Neural crest cell (in vitro differentiated cells): Measurements from ENCODE around the gene PYGM. TPM values are rescaled to one million over a fixed set of nuclear protein-coding genes. Genes with fewer than 3 reads are reported as not detected.

Source experiments
- DNase-seq: peaks from one replicate; pipeline ENCODE4 v3.0.0; 2021; ENCODE audit warnings: low read depth, mixed read lengths, low spot score
- H3K27ac Mint-ChIP-seq: one replicate; pipeline ENCODE4 v1.8.0; 2021; ENCODE audit warnings: mild to moderate bottlenecking, mixed read lengths; ENCODE audit not compliant: unreplicated experiment
- H3K27me3 Mint-ChIP-seq: 2 replicates; pipeline ENCODE4 v1.8.0; 2021; ENCODE audit warnings: low read depth, mild to moderate bottlenecking, mixed read lengths
- H3K36me3 Mint-ChIP-seq: 2 replicates; pipeline ENCODE4 v1.8.0; 2021; ENCODE audit warnings: low read depth, mild to moderate bottlenecking, mixed read lengths
- H3K4me1 Mint-ChIP-seq: 2 replicates; pipeline ENCODE4 v1.8.0; 2021; ENCODE audit warnings: mixed read lengths
- H3K4me3 Mint-ChIP-seq: one replicate; pipeline ENCODE4 v1.8.0; 2021; ENCODE audit warnings: mild to moderate bottlenecking, mixed read lengths
- H3K9me3 Mint-ChIP-seq: 2 replicates; pipeline ENCODE4 v1.8.0; 2021; ENCODE audit warnings: mixed read lengths
- total RNA-seq: library from RNA; stranded (reverse); gene quantifications from 2 replicates; pipeline ENCODE4 v1.2.1, GENCODE V29; 2021
- TF ChIP-seq, protein P1 (sequence below): fragments of 200-600 bp; sonication (generic); conservative IDR thresholded peaks from 2 replicates; pipeline ENCODE4 v1.5.0; 2021; ENCODE audit warnings: antibody characterized with exemption, mild to moderate bottlenecking

The PYGM gene
- total RNA-seq, 1 donor from 2014 or later, result 1.2 TPM

- TF ChIP-seq, protein P1, sequence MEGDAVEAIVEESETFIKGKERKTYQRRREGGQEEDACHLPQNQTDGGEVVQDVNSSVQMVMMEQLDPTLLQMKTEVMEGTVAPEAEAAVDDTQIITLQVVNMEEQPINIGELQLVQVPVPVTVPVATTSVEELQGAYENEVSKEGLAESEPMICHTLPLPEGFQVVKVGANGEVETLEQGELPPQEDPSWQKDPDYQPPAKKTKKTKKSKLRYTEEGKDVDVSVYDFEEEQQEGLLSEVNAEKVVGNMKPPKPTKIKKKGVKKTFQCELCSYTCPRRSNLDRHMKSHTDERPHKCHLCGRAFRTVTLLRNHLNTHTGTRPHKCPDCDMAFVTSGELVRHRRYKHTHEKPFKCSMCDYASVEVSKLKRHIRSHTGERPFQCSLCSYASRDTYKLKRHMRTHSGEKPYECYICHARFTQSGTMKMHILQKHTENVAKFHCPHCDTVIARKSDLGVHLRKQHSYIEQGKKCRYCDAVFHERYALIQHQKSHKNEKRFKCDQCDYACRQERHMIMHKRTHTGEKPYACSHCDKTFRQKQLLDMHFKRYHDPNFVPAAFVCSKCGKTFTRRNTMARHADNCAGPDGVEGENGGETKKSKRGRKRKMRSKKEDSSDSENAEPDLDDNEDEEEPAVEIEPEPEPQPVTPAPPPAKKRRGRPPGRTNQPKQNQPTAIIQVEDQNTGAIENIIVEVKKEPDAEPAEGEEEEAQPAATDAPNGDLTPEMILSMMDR, result no peak
- Mint-ChIP-seq H3K9me3 (no peaks in the 10 kb centered on the region), H3K4me1 (peaks cover 32% of the 10 kb centered on the region), H3K36me3 (no peaks in the 10 kb centered on the region), H3K4me3 (peak overlapping the region; percentile 58), H3K27me3 (peaks cover 24% of the 10 kb centered on the region), H3K27ac (no peak overlapping the region)
- DNase-seq, result no peak
These were observed 32.8 kb downstream of the PYGM start for GRCh38 chr11:64726867-64727530.

DNA sequence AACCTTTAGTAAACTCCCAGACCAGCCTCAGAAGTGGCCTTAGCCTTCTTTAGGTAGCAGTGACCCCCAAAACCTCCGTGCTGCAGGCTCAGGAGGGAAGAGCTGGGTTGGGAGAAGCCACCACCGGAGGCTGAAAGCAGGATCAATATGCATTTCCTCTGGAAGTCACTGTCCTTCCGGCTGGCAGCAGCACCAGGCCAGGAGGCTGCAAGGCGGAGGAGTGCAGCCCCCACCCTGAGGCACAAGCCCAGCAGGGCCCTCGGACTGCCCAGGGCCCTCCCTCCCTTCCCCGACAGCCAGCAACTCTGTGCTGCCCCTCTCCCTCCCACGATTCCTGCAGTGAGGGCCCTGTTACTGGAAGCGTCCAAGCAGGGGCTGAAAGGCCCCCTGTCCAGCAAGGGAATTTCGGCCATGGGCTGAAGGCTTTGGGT lies 33.5 kb downstream of the PYGM start:
- Mint-ChIP-seq H3K9me3 (no peaks in the 10 kb centered on the region), H3K4me1 (peaks cover 32% of the 10 kb centered on the region), H3K4me3 (peak overlapping the region; percentile 58), H3K27me3 (peaks cover 32% of the 10 kb centered on the region), H3K27ac (no peak overlapping the region), H3K36me3 (no peaks in the 10 kb centered on the region)
- no peak for DNase-seq
- TF ChIP-seq, protein P1, result no peak

DNA sequence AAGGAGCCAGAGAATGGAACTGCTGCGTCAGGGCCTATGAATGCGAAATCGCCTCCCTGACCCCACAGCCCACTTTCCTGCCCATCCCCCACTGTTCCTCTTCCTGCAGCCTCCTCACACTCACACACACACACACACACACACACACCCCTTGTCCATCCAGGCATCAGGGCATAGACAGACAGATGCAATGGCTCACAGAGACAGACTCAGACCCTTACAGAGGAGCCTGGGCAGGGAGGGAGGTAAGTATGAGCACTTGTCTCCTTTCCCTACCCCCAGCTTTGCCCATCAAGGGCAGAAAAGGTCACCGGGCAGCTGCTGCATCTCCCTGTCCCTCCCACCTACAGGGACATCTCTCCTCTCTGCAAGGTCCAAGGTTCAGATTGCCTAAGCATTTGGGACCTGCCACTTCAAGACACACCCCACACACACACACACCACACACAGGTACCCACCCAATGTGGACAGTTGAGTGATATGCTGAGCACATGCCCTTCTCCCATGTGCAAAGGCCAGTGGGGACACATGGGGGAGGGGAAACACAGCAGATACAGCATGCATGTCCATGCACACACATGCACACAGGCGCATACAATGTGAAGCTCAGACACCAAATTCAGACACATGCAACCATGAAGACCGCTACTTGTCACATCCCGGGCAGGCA lies 34.8 kb downstream of the PYGM start:
- no peak for DNase-seq
- H3K4me1 Mint-ChIP-seq, result peaks cover 32% of the 10 kb centered on the region
- peak overlapping the region; percentile 80 for H3K4me3 Mint-ChIP-seq
- H3K27ac Mint-ChIP-seq, result peak overlapping the region; percentile 81
- peaks cover 42% of the 10 kb centered on the region for H3K27me3 Mint-ChIP-seq
- no peaks in the 10 kb centered on the region for H3K36me3 Mint-ChIP-seq
- no peaks in the 10 kb centered on the region for H3K9me3 Mint-ChIP-seq
- TF ChIP-seq, protein P1, result no peak

- DNase-seq, result no peak
- H3K4me3 Mint-ChIP-seq, result peak overlapping the region; percentile 83
- TF ChIP-seq, protein P1, result no peak
- H3K4me1 Mint-ChIP-seq, result peaks cover 28% of the 10 kb centered on the region
- no peak overlapping the region for H3K27ac Mint-ChIP-seq
- no peaks in the 10 kb centered on the region for H3K9me3 Mint-ChIP-seq
- no peaks in the 10 kb centered on the region for H3K36me3 Mint-ChIP-seq
- peaks cover 50% of the 10 kb centered on the region for H3K27me3 Mint-ChIP-seq
These were observed 35.6 kb downstream of the PYGM start for GRCh38 chr11:64723907-64724862.

DNA sequence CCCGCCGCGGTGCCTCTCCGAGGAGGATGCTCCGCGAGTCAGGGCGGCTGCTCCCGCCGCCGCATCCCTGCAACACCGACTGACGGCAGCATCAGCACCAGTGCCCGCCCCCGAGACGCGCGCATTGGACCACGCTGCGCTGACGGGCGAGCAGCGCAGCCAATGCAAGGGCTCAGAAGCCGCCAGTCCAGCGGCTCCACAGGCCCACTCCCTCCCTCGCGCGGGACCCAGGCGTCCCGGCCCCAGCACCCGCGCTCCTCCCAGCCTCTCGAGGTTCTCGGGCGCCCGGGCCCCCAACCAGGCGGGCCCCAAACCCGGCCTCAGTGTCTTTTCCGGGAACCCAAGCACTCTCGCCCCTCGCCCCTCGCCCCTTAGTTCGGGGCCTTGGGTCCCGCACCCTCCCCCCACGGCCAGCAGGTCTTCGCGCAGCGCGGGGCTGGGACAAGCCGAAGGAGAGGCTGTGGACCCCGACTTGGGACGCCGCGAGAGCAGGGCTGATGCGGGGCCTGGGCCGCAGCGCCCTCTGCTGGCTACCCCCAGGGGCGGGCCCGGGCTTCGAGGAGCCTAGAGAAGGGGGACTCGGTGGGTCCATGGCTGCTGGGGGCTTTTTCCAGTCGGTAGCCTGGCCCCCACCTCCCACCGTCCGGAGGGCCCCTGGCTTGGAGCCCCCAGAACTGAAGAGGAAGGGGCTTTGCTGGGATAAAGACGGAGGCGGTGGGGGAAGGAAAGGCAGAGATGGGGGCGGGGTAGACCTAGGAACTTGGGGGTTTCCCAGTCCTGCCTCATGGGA lies 36.5 kb downstream of the PYGM start, which contains the start of gene NRXN2:
TSS of gene NRXN2 (minus strand) at position 81 of the 790 bp plus-strand sequence. CDS start 9,498 bp downstream, outside the sequence.
- Mint-ChIP-seq H3K9me3 (no peaks in the 10 kb centered on the region), H3K27ac (no peak within 1 kb of the TSS), H3K4me3 (peak within 1 kb of the TSS; percentile 83), H3K36me3 (no peaks in the 10 kb centered on the region), H3K27me3 (peaks cover 58% of the 10 kb centered on the region), H3K4me1 (peaks cover 28% of the 10 kb centered on the region)
- TF ChIP-seq, protein P1, result peak; percentile 99
- DNase-seq, result peak; percentile 82
